ENCODE data around the gene BNC2. TPM values are rescaled to one million over a fixed set of nuclear protein-coding genes. Genes with fewer than 3 reads are reported as not detected.
A peak's percentile ranks its signal among the peaks of the same experiment; 100 is the strongest.

The BNC2 gene
- total RNA-seq, 1 experiment from 2014 or later, result 43.6 TPM

DNA sequence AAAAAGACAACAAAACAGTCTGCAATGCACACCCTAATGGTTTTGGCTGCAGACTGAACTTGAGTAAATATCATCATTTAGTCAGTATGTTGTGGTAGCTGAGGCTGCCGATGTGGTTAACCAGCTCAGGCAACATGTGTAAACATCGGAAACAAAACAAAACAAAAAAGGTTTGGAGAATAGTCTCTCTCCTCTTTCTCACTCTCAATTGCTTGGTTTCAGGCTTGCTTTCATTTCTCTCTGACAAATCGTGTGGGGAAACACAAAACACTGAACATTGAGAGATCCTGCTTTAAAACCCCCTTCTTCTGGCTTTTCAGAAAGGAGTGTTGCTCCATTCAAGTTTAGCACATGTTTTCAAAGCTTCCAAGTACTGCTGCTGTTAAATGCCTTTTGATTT lies 453.3 kb downstream of the BNC2 start:
- H2BK12ac ChIP-seq (ENCODE audit: insufficient read length, low read depth, low read length), result no peak overlapping the region
- H3K9ac ChIP-seq (ENCODE audit: extremely low read depth, insufficient read length, low read length), result no peak overlapping the region
- no peak overlapping the region for H3K27ac ChIP-seq (ENCODE audit: insufficient read length, low read depth, low read length)
- H3K79me2 ChIP-seq (ENCODE audit: insufficient read depth, low read length), result no peaks in the 10 kb centered on the region
- H3K4ac ChIP-seq (ENCODE audit: low read depth, low read length), result no peak overlapping the region
- Mint-ChIP-seq H3K4me1 (peaks cover 49 to 50% of the 10 kb centered on the region in 2 experiments), H3K9me3 (no peaks in the 10 kb centered on the region), H3K4me3 (no peak overlapping the region), H3K27me3 (ENCODE audit: low read depth) (no peaks in the 10 kb centered on the region), H3K27ac (peak overlapping the region; percentile 60 to 93 (median 65); a peak in 5 of 7 replicates), H3K36me3 (ENCODE audit: insufficient read depth in 1 of 3, low read depth in 3 of 3) (peaks cover 12 to 16% (median 14%) of the 10 kb centered on the region in 3 experiments; a peak in 6 of 7 replicates)
- no peak overlapping the region for H3K18ac ChIP-seq (ENCODE audit: insufficient read length, low read depth, low read length)
- H3K4me2 ChIP-seq (ENCODE audit: insufficient read depth, insufficient read length, low read length), result no peak overlapping the region
- H4K5ac ChIP-seq (ENCODE audit: insufficient read length, low read depth, low read length), result no peak overlapping the region
- no peak overlapping the region for H2BK20ac ChIP-seq (ENCODE audit: low read depth, low read length, poor library complexity, severe bottlenecking)
- no peak for DNase-seq
- H3K79me1 ChIP-seq (ENCODE audit: insufficient read depth, low read depth, low read length, poor library complexity, severe bottlenecking), result no peaks in the 10 kb centered on the region
- no peak overlapping the region for H3K23ac ChIP-seq (ENCODE audit: insufficient read length, low read depth, low read length)
- H3K9me3 ChIP-seq (ENCODE audit: control insufficient read depth, low read depth, low read length), result no peaks in the 10 kb centered on the region
- H2BK5ac ChIP-seq (ENCODE audit: insufficient read length, low read length), result no peak overlapping the region
- H3K56ac ChIP-seq (ENCODE audit: insufficient read length, low read depth, low read length), result no peak overlapping the region
- H3T11ph ChIP-seq (ENCODE audit: low read length), result no peak overlapping the region
- no CpG with 5 or more reads among the region's 3 CpGs for WGBS (ENCODE audit: extremely low coverage, insufficient read length, low lambda C conversion rate)
- no peak overlapping the region for H2BK15ac ChIP-seq (ENCODE audit: low read depth, low read length)
- H2AFZ ChIP-seq (ENCODE audit: low read length), result no peak overlapping the region
- H2BK120ac ChIP-seq (ENCODE audit: low read depth, low read length, poor library complexity, severe bottlenecking), result no peak overlapping the region
- TF ChIP-seq, protein P1, sequence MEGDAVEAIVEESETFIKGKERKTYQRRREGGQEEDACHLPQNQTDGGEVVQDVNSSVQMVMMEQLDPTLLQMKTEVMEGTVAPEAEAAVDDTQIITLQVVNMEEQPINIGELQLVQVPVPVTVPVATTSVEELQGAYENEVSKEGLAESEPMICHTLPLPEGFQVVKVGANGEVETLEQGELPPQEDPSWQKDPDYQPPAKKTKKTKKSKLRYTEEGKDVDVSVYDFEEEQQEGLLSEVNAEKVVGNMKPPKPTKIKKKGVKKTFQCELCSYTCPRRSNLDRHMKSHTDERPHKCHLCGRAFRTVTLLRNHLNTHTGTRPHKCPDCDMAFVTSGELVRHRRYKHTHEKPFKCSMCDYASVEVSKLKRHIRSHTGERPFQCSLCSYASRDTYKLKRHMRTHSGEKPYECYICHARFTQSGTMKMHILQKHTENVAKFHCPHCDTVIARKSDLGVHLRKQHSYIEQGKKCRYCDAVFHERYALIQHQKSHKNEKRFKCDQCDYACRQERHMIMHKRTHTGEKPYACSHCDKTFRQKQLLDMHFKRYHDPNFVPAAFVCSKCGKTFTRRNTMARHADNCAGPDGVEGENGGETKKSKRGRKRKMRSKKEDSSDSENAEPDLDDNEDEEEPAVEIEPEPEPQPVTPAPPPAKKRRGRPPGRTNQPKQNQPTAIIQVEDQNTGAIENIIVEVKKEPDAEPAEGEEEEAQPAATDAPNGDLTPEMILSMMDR (conservative IDR thresholded peaks at IDR 0.05), result no peak
- H3K14ac ChIP-seq (ENCODE audit: insufficient read depth, low read length), result no peak overlapping the region
- no peak overlapping the region for H4K8ac ChIP-seq (replicated peaks; ENCODE audit: insufficient read length, low read depth, low read length)
- H2AK5ac ChIP-seq (ENCODE audit: insufficient read length, low read length), result no peak overlapping the region
- no peaks in the 10 kb centered on the region for H3K23me2 ChIP-seq (ENCODE audit: insufficient read length, low read depth, low read length, poor library complexity, severe bottlenecking)
- peaks cover 6% of the 10 kb centered on the region; the same call in 1 of the 2 replicates for H3K4me1 ChIP-seq (ENCODE audit: insufficient read depth, low read length)
- no peaks in the 10 kb centered on the region for H3K27me3 ChIP-seq (ENCODE audit: insufficient read depth, low read length)
- H4K91ac ChIP-seq (ENCODE audit: insufficient read length, low read depth, low read length), result no peak overlapping the region
- no peaks in the 10 kb centered on the region for H4K20me1 ChIP-seq (ENCODE audit: control insufficient read depth, insufficient read depth, insufficient read length)

Measured in H9 (cell line).